GM18861 (cell line): ENCODE results near the gene MOB1A.
"Not testable (repeated sequence)": the region's sequence is repeated elsewhere in the genome, so short reads cannot be mapped to it uniquely, and the experiment has no call there.

Experiments used
- ATAC-seq: cut with Tn5 transposase; IDR thresholded peaks from one replicate; pipeline ENCODE4 v1.9.1; 2021; ENCODE audit not compliant: unreplicated experiment

The MOB1A gene

DNA sequence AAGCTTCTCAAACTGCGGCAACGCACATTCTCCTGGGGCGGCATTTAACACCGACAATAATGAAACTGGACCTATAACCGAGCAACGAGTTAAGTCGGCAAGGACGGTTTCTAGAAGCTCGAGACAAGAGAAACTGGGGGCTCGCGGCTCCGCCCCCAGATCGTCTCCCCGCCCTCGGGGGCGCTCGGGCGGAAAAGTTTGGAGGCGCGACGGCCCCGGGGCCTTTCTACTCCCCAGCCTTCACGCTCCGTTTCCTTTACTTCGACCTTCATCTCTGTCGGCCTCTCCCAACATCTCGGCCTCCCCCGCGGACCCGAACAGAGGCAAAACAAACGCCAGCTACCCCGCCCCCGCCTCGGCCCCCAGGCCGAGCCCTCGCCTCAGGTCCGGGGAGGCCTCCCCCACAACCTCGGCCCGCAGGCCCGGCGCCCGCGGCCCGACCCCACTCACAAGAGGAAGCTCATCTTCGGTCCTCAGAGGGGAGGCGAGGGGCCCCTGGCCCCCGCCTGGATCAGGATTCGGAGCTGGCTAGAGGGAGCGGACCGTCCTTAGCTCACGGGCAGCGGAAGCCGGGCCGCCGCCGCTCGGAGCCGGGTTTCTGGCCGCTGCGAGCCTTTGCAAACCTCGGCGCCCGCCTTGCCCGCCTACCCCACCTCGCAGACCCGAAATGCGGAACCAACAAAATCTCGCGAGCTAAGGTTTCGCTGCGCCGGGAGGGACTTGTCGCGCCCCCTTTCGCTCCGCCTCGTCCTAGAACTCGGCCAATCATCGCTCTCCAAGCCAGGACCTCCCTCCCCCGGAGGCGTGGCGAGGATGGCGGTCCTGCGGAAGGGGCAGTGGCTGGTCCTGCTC is at the start of gene MOB1A:
TSS of gene MOB1A (minus strand) at position 669 of the 852 bp plus-strand sequence. CDS start at position 464, 205 bp downstream.
- peak; percentile 71 for ATAC-seq

DNA sequence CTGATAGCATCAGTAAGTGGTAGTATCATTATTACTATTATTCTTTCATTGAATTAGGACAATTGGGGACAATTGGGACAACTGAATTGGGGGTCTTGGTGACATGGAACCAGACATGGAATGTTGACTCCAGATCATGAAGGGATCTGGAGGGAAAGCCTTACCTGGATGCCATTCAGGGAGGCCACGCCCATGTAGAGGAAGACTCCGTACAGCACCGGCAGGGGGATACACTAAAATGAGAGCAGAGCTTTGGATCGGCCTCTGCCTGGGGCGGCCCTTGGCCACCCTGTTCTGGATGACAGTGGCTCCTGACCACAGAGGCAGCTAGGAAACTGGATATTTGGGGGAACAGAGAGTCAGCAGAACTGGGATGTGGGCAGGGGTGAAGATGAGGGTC is 49.0 kb upstream of the MOB1A start:
- no peak for ATAC-seq

DNA sequence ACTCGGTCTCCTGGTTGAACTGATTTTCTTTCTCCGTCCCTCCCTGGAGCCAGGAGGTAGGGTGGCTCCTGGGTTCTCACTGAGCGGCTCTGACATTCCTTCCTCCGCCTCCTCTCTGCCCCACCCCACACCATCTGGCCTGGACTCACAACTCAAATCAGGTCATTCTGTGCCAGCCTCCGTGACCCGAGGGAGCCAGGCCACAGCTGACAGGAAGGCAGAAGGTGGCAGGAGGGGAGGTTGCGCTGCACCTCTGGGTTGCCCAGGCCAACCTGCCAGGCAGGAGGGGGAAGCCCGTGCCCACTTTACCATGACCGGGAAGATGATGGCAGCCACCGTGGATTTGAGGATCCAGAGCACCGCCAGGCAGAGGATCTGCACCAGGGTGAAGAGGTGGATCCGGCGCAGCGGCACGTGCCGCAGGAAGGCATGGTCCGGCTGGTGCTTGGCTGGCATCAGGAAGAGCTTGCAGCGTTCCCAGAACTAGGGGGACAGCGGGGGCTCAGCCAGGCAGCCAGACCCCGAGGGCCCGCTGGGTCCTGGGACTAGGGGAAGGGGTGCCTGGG is 48.1 kb upstream of the MOB1A start:
- ATAC-seq = no peak

DNA sequence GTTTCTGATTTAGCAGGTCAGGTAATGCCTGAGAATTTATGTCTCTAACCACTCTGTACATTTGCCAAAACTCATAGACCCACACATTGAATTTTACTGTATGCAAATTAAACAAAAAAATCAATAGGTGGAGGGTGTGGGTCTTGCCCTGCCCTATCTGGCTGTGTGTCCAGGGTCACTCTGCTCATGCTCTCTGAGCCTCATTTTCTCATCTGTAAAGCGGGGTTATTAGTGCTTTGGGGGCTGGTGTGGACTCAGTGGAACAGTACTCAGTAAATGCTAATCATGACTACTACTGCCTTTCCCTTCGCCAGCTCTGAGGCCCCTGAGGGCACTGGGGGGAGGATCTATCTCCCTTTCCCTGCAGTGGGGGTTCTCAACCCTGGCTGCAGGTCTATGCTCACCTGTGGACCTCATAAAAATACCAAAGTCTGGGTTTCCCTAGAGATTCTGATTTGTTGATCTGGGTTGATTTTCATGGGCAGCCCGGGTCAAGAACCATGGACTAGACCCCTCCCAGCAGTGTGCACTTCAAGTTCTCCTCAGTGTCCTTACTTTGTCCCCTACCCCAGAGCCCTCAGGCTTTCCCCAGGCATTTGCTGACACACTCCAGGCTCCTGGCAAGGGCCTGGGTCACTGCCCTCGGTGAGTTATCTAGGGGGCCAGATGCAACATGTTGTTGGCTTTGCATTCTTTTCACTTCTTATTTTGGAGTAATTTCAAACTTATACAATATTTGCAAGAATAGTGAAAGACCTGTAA is 47.2 kb upstream of the MOB1A start:
- no peak for ATAC-seq

DNA sequence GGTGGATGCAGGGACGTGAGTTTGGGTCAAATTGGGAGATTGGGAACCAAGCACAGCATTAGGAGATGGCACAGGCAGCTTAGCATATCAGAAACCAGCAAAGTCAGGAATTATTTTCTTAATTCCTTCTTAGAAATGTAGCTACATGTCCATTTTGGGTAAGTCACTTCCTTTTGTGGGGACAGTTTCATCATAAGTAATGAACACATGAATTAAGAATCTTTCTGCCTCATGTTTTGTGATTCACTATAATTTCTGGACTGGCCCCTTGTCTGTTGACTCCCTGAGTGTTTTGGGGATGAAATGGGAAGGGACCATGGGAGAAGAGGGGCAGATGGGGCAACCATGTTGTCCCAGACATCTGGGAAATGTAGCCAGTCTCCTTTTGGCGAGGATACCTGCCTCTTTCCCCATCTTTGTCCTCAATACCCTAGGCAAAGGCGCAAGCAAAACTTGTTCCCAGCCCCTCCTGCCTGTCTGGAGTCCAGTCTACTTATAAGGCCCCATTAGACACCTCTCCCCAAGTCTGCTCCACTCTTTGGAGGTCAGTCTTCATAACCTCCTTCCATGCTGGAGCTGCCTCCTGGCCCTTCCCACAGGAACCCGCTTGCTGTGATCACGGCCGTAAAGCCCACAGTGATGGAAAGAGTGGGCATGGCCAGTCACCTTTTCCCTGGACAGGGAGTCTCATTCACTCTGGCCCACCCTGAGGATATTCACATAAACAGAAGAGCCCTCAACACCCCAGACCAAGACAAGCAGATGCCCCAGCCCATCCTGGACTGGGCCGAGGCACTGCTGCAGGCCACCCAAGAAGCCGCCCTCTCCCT is 45.5 kb upstream of the MOB1A start:
- no peak for ATAC-seq

DNA sequence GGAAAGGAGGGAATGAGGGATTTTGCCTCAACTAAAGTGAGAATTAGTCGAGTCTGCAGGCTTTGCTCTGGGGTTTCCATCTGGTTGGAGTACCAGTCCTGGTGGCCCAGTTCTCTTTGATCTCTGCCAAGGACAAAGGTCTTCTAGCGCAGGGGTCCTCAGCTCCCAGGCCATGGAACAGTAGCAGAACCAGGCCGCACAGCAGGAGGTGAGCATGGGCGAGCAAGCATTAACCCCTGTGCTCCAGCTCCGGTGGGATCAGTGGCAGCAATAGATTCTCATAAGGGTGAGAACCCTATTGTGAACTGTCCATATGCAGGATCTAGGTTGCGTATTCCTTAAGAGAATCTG is 43.6 kb upstream of the MOB1A start:
- no peak for ATAC-seq

DNA sequence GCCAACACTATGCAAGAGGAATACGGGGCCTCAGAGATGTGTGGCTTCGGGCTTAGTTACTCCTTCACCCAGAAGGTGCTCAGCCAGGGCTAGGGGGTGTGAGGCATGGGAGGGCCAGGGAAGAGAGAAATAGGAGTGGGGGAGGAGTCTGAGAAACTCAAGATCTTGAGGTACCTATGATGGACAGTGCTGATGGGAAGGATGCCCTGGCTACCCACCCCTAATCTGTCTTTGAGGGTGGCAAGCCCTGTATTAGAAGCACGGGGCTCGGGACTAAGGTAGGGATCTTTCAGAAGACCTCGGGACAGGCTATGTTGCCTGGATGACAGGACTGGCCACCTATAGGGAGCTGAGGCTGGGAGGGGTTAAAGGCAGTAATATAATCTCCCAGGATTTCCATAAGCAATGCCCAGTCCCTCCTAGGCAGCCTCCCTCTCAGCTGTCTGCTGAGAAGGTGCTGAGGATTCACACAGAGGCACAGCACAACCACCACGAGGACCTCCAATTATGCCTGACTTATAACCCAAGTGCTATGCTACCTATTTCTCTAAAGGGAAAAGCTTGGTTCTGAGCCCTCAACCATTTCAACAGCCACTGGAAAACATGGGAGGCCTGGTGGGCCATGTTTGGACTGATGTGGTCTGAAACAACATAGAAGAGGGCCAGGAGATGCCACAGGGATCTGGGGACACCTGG is 43.1 kb upstream of the MOB1A start:
- ATAC-seq = no peak

DNA sequence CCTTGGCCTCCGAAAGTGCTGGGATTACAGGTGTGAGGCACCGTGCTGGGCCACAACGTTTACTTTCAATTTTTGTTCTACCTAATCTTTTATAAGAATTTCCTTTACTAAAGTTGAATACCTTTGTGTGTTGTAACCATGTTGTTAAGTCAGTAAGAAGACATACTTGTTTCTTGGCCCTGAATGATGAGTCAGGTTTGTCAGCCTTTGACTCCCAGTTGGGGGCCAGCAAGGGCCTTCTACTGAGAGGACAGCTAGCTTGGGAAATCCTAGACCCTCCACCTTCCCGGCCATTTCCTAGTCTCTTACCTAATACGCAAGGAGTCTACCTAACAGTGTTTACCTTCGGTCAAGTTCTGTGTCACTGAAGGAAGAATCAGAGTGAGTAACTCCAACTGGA is 42.4 kb upstream of the MOB1A start:
- no peak for ATAC-seq

DNA sequence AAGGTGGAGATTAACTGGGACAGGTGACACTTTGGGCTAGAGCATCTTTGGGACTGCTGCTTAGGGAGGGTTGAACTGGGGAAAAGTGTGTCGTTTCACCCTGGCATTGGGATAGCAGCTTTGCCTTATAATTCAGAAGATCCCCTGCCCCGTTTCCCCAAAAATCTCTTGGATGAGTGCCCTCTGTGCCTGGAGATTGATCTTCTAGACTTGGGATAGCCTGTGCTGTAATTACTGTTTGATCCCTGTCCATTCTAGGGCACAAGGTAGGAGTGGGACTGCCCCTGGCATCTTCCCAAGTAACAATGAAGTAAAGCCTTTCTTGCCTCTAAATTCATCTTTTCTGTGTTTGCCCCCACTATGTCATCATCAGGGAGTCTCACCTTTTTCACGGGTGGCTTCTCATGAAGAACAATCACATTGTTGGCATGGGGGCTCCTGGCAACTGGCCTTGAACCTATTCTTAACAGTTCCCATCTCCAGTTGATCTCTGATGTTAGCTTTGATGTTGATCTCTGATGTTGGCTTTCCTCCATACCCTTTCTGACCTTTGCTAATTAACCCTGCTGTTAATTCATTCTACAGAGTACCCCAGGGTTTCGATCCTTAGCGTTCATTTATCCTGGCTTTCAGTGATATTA is 41.3 kb upstream of the MOB1A start:
- no peak for ATAC-seq

DNA sequence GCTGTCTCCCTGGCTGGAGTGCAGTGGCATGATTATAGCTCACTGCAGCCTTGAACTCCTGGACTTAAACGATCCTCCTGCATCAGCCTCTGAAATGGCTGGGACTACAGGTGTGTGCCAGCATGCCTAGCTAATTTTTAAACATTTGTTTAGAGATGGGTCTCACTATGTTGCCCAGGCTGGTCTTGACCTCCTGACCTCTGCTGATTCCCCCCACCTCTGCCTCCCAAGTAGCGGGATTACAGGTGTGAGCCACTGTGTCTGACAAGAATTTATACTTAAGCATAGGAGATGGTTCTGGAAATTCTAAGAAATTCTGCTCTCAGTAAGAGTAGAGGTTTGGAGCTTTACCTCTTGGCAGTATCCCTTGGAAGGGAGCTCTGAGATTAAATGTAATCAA is 38.0 kb upstream of the MOB1A start:
- no peak for ATAC-seq

DNA sequence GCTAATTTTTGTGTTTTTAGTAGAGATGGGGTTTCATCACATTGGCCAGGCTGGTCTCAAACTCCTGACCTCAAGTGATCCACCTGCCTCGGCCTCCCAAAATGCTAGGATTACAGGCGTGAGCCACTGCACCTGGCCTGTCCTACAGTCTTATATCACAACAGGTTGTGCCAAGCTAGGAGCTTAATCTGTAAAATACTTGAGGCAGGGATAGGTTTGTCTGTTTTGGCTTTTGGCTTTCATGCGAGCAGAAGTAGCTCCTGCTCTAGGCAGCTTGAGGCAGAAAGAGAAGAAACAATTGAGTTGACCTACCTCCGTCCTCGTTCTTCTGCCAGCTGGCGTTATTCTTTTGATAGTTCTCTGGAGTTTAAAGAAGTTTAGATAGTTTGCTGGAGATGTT is 37.1 kb upstream of the MOB1A start:
- ATAC-seq = not testable (repeated sequence)

DNA sequence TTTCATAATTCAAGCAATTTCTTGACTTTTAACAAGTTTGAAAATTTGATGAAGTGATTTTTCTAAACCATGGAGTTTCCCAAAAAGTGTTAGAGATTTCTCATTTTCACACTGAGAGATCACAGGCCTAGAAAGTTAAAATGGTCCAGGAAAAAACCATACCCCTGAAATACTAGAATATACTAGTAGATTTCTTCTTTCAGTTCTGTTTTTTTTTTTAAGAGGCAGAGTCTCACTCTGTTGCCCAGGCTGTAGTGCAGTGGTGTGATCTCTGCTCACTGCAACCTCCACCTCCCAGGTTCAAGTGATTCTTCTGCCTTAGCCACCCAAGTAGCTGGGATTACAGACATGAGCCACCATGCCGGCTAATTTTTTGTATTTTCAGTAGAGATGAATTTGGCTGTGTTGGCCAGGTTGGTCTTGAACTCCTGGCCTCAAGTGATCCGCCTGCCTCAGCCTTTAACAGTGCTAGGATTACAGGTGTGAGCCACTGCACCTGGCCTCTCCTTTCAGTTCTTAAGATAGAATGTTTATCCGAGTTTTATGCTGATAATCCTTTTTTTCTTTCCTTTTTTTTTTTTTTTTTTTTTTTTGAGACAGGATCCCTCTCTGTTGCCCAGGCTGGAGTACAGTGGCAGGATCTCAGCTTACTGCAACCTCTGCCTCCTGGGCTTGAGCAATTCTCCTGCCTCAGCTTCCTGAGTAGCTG is 34.2 kb upstream of the MOB1A start:
- ATAC-seq = no peak

DNA sequence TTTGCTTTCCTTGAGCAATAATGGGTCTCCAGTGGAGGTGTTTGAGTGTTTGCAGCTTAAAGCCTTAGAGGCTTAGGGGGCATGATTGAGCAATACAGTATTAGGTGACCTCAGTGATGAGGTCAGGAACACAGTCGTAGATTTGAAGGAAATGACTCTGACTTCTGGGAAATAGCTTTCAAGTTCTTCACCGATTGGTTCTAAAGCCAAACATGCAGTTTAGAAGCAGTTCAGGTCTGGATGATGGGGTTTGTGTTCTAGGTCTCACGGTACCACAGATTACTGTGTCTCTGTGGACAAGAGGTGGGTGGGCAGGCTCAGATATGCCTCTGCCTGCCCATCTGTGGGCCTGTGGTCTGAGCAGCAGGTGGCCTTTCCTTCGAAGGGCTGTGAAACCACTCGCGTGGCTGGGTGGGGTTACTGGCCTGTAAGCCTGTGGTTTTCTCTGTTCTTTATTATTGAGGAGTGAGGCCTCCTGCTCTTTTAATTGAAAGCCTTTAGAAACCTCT is 27.6 kb upstream of the MOB1A start:
- peak; percentile 65 for ATAC-seq

DNA sequence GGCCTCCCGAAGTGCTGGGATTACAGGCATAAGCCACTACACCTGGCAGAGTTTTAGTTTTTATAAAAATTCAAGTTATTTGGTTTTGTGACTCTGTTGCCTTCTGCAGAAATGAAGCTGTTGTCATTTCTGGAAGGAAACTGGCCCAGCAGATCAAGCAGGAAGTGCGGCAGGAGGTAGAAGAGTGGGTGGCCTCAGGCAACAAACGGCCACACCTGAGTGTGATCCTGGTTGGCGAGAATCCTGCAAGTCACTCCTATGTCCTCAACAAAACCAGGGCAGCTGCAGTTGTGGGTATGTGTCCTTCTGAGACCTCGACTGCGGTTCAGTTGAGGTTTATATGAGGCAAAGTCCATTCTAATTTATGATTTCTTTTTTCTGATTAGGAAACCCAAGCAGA is 26.9 kb upstream of the MOB1A start:
- no peak for ATAC-seq

DNA sequence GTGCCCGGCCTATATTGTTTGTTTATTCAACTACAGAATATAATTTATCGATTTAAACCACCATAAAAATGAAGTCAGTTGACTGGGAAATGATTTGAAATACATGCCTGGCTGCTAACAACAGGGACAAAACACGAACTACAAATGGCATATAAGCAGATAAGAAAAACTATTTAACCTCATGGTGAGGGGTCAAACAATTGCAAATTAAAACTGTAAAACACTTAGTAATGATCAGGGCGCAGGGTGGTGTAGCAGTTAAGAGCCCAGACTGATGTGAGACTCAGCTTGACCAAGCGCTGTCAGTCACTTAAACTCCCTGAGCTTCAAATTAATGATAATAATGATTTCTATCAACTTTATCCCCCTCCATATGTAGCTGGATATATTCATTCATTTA is 26.4 kb upstream of the MOB1A start:
- ATAC-seq = no peak

DNA sequence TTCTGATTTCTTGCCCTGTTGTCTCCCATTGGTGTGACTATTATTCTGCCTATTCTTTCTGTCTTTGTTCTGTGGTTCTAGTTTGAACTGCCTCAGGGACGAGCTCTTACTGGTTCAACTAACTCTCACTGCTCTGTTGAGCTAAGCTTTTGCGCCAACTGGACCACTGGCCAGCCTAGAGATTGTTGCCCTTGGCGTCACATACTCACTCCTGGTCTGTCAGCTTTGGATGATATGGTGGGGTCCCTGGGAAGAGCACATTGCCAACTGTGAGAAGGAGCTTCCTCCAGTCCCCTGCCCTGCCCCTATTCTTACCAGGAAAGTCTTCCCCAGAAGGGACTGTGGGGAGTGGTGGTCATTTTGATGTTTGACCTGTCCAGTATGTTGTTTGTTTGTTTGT is 25.8 kb upstream of the MOB1A start:
- no peak for ATAC-seq

DNA sequence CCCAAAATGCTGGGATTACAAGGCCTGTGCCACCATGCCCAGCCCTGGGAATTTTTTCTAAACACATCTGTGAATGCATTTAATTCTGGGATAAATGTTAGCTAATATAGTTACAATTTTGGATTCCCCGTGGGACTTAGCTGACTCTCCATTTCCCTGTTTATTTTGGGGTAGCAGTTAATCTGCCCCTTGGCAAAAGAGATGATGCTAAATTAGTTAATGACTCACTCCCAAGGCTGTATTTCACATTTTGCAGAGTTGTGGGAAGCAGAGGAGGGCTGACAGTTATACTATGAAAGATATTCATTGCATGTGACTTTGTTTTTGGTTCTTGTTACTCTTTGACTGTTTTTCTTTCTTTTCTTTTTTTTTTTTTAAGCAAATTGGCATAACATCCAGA is 22.9 kb upstream of the MOB1A start:
- no peak for ATAC-seq

DNA sequence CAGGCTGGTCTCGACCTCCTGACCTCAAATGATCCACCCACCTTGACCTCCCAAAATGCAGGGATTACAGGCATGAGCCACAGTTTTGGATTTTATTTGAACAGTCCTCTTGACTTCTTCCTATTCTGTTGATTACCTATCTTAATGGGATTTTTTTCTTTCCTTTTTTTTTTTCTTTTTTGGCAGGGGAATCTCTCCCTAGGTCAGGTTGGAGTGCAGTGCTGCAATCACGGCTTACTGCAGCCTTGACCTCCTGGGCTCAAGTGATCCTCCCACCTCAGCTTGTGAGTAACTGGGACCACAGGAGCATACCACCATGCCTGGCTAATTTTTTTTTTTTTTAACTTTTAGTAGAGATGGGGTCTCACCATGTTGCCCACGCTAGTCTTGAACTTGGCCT is 22.5 kb upstream of the MOB1A start:
- no peak for ATAC-seq

DNA sequence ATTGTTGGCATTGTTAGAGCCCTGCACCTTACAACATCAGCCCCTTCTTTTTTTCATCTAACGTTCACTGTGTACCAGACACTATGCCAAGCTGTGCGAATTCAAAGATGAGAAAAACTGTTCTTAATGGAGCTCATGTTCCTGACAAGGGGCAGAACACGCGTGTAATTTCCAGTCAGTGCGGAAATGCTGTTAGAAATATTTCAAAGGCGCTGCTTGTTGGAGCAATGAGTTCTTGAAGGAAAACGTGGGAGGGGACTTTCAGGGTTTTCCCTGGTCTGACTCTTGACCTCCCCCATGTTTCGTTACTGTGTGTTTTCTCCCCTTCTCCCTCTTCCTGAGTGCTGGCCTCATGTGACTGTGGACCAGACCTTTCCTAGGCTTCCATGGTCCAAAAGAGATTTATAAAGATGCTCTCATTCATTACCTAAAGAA is 21.2 kb upstream of the MOB1A start:
- ATAC-seq = no peak
